HG02938 (cell line): ENCODE data around the gene PPM1K.
"Not testable (repeated sequence)": the region's sequence is repeated elsewhere in the genome, so short reads cannot be mapped to it uniquely, and the experiment has no call there.

Experiments used
- ATAC-seq: cut with Tn5 transposase; IDR thresholded peaks from one replicate; pipeline ENCODE4 v1.9.1; 2021; ENCODE audit warnings: mild to moderate bottlenecking, moderate library complexity; ENCODE audit not compliant: unreplicated experiment

PPM1K gene

GRCh38 chr4:88284439-88285234 is at the start of gene PPM1K:
Gene PPM1K, minus strand, starts transcription at chr4:88284561. Its CDS starts 5,978 bp downstream, at chr4:88278583.
- peak; percentile 71 for ATAC-seq

GRCh38 chr4:88333741-88334405 is 49.5 kb upstream of the PPM1K start:
- no peak for ATAC-seq

- no peak for ATAC-seq
Observed at GRCh38 chr4:88327665-88328064, 43.3 kb upstream of the PPM1K start.

GRCh38 chr4:88320780-88321373 is 36.5 kb upstream of the PPM1K start:
- peak; percentile 98 for ATAC-seq

DNA sequence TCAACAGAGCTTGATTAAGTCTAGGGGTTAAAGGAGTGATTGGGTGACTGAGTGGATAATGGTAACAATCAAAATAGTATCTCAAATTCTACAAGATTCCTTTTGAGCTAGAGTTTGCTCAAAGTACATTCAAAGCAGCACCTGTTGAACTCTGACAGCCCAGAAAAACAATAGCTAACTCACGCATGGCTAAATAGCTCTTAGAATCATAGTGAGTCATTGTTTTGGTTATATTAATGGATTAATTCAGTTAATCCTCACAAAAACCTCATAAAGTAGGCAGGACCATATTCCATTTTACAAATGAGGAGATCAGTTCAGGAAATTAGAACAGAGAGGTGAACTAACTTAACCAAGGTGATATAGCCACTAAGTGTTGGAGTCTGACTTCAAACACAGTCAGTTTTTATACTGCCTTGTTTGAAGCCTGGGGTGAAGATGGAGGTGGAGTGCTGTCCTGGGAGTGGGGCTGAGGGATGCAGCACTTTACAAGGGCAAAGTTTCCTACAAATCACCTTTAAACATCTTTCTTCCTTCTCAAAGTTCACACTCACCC is 35.9 kb upstream of the PPM1K start:
- peak; percentile 49 for ATAC-seq

DNA sequence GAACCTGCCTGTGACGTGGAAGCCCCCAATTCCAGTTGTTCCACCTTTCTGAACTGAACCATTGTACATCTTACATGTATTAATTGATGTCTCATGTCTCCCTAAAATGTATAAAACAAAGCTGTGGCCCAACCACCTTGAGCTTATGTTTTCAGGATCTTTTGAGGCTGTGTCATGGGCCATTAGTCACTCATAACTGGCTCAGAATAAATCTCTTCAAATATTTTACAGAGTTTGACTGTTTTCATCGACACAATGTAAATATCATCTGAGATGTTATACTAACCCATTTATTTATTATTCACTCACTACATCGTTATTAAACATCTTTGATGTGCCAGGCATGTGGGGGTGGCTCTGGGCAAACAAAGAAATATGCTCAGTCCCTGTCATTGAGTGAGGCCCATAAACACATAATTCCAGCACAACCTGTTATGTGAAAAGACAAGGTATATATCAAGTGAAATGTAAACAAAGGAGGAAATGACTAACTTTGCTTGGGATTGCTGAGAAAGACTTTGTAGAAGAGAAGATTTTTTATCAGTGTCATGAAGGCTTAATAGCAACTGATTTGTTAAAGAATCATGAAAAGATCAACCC is 34.5 kb upstream of the PPM1K start:
- ATAC-seq, result no peak

- no peak for ATAC-seq
Observed at GRCh38 chr4:88315460-88316017, 31.2 kb upstream of the PPM1K start.

GRCh38 chr4:88313088-88313624 is 28.8 kb upstream of the PPM1K start:
- ATAC-seq, result not testable (repeated sequence)

DNA sequence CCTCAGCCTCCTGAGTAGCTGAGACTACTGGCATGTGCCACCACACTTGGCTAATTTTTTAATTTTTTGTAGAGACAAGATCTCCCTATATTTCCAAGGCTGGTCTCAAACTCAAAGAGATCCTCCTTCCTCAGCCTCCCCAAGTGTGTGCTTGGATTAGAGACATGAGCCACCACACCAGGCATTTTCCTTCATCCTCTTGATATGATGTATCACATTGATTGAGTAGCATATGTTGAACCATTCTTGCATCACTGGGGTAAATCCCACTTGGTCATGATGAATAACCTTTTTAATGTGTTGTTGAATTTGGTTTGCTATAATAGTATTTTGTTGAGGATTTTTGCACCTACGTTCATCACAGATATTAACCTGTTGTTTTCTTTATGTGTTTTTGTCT is 24.2 kb upstream of the PPM1K start:
- no peak for ATAC-seq

- no peak for ATAC-seq
Observed at GRCh38 chr4:88297725-88298454, 13.5 kb upstream of the PPM1K start.

DNA sequence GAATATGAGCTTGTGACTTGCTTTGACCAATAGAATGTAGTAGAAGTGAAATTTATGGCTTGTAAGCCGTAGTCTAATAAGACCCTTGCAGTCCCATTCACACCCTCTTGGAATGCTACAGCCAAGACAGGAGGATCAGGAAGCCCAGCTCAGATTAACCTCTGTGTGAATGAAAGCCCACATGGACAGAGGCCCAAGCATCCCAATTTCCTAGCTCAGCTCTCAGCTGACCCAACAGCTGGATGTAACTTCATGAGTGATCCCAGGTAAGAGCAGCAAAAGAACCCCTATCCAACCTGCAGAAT is 12.8 kb upstream of the PPM1K start:
- no peak for ATAC-seq

- no peak for ATAC-seq
Observed at GRCh38 chr4:88296413-88297211, 12.3 kb upstream of the PPM1K start.

DNA sequence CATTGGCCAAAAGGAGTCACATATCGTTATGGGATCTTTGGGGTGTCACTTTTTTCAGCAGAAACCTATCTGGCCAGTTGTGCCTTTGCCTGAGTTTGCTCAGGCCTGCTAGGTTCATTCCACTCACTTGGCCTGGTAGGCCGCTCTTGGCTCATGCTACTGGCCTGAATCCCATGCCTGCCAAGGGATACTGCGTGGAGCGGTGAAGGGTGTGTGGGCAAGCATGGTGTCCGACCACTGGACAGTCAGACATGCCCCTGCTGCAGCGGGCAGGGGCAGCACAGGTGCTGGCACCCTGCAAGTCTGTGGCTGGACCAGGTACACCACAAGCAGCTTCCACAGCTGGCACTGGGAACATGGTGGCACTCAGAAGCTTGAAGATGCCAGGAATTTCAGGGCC is 11.3 kb upstream of the PPM1K start:
- no peak for ATAC-seq

GRCh38 chr4:88291003-88291402 is 6.6 kb upstream of the PPM1K start:
- no peak for ATAC-seq

- ATAC-seq, result no peak
Observed at GRCh38 chr4:88286897-88287296, 2.5 kb upstream of the PPM1K start.

DNA sequence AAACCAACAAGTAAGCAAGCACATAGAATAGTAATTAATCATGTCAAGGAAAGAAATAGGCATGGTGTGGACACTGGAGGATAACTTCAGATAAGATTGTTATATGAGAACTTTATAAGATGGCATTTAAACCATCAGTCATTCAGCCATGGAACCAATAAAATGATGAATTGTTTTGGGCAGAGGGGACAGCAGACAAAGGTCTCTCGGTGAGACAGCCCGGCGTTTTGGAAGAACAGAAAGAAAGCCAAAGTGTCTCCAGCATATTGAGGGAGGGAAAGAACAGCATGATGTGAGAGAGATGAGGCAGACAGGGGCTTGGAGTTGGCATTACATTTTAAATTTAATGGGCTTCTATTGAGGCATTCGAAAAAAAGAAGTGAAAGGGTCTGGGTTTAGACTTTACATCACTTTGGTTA is 883 bp upstream of the PPM1K start:
- no peak for ATAC-seq

GRCh38 chr4:88283661-88284438 is 511 bp downstream of the PPM1K start:
- ATAC-seq, result peak; percentile 29

DNA sequence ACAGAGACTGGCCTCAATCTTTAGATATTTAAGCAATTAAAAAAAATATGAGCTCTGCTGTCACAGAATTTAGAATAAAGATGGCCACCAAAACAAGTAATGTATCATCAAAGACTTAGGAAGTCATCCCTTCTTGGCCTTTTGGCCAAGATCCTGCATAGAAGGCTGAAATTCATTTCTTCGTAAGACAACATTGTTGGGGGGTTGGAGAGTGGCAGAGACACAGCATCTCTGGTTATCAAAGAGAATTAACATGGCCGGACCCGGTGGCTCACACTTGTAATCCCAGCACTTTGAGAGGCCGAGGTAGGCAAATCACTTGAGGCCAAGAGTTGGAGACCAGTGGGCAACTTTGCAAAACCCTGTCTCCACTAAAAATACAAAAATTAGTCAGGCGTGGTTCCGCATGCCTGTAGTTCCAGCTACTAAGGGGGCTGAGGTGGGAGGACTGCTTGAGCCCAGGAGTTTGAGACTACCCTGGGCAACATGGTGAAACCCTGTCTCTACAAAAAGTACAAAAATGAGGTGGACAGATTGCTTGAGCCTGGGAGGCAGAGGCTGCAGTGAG is 4.0 kb downstream of the PPM1K start:
- no peak for ATAC-seq
